CD4-positive, alpha-beta T cell treated with Interleukin-21 for 1 hour (primary cell): Measurements from ENCODE around the gene SRRT.

ENCODE experiments used
- DNase-seq: peaks from one replicate; pipeline ENCODE4 v3.0.0-alpha.2; 2020

SRRT gene

DNA sequence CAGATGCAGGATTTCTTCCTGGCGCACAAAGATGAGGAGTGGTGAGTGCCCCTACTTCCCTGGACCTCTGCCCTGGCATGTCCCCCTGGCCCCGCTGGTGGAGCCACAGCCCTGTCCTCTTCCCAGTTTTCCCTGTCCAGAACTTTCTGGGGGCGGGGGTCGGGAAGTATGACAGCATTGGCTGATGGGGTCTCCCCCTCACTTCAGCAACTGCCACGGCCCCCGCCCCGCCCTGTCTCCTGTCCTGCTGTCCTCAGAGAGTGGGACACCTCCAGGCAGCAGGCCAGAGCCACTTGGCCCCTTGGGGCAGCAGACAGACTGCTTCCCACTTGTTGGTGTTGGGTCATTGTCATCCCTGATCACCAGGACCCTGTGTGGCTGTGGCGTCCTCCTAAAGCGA lies 7.3 kb downstream of the SRRT start:
- DNase-seq: no peak

DNA sequence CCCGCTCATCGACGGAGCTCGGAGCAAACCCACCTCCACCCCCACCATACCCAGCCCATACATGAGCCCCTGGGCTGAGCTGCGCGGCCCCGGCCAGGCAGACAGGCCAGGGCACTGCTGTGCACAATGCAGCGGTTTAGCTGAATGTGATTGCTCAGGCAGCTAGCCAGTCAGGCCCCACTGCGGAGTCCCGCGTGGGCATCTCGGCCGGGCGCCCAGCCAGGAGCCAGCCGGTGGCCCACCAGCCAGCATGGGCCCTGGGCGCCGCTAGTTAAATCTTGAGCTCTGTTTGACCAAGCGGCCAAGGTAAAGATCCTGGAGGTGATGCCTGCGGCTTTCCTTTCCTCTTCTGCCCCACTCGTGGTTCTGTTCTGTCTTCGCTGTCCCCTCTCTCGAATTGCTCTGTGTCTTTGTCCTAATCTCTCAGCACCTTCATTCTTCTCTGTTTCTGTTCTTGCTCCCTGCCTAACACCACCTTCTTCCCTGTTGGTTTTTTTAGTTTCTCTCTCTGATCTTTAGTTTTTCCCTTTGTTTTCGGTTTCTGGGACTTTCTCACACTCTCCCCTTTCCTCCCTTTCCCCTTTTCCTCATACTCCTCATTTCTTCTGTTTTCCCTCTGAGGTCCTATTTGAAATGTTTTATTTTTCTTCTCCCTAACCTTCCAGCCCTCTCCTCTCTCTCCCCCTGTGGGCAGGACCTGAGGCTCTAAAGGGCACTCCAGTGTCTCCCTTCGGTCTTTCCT lies 8.1 kb downstream of the SRRT start:
- no peak for DNase-seq

DNA sequence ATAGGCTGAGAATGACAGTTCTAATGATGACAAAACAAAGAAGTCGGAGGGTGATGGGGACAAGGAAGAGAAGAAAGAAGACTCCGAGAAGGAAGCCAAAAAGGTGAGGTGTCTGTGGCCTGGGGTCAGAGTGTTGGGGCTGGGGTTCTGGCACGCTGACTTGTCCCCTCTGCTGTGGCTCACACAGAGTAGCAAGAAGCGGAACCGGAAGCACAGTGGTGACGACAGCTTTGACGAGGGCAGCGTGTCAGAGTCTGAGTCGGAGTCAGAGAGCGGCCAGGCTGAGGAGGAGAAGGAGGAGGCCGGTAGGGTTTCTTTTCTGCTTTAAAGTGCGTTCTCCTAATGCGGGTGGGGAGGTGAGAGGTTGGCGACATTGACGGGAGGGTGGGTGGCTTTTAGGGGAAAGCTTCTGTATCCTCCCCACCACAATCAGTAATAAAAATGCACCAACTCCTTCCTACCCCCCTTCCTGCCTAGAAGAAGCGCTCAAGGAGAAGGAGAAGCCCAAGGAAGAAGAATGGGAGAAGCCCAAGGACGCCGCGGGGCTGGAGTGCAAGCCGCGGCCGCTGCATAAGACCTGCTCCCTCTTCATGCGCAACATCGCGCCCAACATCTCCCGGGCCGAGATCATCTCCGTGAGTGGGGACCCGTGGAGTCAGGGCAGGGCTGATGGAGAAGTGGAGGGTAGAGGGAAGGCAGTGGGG lies 10.0 kb downstream of the SRRT start:
- DNase-seq: peak; percentile 78

DNA sequence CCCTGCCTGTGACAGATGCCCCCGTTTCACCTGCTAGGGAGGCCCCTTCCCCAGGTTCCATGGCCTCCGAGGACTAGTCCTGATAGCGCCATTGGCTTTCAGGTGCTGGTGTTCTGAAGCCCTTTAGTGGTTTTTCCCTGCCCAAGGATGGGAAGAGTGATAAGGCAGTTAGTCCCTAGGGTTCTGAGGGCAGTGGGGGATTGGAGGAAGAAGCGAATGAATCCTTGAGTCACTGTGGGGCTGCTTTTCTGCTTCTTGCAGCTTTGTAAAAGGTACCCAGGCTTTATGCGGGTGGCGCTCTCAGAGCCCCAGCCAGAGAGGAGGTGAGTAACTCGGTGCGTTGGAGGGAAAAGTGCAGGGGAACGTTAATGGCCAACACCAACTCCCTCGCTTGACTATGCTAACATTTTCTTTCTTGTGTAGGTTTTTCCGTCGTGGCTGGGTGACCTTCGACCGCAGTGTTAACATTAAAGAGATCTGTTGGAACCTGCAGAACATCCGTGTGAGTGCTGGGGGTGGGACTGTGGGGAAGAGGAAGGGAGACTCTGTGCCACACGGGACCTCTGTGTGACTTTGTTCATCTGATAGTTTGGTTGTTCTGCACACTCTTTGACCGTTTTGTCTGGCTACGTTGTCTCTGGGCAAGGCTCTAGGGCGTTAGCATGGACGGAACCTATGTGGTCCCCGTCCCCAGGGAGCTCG lies 10.7 kb downstream of the SRRT start:
- DNase-seq: no peak

DNA sequence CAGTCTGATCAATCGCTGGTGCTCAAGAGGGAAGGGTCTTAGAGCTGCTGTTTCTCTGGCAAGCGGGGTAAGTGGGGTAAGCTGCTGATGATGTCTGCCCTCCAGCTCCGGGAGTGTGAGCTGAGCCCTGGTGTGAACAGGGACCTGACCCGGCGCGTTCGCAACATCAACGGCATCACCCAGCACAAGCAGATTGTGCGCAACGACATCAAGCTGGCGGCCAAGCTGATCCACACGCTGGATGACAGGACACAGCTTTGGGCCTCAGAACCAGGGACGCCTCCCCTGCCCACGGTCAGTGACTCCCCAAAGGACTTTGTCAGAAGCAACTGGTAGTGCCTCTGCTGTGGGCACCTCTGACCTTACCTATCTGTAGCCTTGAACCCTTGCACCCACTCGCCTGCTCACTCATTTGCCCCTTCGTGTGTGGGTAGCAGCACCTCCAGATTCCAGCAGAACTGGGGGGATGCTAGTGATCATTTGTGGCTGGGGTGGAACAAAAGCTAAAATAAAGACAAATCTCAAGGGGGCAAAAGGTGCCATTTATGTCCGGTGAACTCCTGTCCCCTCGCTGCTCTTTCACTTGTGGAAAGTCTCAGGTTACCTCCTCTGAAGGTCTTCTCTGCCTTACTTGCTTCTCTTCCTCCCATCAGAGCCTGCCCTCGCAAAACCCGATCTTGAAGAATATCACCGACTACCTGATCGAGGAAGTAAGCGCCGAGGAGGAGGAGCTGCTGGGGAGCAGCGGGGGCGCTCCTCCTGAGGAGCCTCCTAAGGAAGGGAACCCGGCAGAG lies 11.4 kb downstream of the SRRT start:
- DNase-seq: no peak

DNA sequence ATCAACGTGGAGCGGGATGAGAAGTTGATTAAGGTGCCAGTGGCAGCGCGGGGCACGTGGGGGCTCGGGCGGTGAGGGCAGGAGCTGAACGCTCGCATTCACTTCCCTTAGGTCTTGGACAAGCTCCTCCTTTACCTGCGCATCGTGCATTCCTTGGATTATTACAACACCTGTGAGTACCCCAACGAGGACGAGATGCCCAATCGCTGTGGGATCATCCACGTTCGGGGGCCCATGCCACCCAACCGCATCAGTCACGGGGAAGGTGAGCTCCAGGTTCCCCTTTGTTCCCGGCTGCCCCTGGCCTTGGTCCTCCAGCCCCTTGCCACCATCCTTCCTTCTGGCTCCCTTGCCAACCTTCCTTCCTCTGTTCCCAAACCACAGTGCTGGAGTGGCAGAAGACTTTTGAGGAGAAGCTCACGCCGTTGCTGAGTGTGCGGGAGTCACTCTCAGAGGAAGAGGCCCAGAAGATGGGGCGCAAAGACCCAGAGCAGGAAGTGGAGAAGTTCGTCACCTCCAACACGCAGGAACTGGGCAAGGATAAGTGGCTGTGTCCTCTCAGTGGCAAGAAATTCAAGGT lies 12.1 kb downstream of the SRRT start:
- peak; percentile 39 for DNase-seq

DNA sequence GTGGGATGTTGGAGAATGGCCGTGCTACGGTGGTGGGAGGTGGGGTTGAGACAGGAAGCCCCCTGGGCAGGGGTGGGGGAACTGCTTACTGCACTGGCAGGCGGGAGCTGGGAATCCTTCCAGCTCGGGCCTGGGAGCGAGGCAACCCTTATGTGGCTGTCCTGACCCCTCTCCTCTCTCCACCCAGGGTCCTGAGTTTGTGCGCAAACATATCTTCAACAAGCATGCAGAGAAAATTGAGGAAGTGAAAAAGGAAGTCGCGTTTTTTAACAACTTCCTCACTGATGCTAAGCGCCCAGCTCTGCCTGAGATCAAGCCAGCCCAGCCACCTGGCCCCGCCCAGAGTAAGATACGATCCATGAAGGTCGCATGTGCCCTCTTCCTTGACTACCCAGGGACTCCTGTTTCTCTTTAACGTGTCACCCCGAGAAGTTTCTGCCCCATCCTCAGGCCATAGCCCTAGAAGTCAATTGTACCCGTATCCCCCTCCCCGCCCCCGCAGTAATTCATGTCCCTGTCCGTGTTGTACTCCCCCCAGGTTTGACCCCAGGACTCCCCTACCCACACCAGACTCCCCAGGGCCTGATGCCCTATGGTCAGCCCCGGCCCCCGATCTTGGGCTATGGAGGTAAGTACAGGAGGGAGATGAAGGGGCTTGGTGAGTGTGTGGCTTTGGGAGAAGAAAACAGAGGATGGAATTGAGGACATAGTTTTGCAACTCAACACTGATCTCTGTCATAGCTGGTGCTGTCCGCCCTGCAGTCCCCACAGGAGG lies 12.8 kb downstream of the SRRT start:
- peak; percentile 77 for DNase-seq

DNA sequence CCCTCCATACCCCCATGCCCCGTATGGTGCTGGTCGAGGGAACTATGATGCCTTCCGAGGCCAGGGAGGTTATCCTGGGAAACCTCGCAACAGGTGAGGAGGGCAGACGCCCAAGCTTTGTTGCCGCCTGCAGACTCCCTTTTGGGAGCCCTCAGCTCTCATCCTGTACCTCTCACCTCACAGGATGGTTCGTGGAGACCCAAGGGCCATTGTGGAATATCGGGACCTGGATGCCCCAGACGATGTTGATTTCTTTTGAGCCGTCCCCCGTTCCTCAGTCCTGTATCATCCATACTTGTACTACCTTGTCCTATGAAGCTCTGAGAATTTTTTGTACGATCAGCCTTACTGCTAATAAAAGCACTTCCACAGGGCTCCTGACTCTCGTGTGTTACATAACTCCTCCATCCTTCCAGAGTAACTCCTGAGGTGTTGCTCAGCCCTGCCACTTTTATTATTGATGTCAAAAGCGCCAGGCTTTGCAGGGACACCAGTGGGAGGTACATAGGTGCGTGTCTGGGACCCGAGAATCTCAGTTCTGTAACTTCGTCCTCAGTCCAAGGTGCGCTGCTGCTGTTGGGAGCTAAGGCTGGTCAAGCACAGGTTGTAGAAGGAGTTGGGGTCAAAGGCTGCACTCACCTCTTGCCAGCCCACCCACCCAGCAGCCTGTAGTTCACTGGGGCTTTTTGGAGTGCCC lies 13.5 kb downstream of the SRRT start:
- DNase-seq: no peak

DNA sequence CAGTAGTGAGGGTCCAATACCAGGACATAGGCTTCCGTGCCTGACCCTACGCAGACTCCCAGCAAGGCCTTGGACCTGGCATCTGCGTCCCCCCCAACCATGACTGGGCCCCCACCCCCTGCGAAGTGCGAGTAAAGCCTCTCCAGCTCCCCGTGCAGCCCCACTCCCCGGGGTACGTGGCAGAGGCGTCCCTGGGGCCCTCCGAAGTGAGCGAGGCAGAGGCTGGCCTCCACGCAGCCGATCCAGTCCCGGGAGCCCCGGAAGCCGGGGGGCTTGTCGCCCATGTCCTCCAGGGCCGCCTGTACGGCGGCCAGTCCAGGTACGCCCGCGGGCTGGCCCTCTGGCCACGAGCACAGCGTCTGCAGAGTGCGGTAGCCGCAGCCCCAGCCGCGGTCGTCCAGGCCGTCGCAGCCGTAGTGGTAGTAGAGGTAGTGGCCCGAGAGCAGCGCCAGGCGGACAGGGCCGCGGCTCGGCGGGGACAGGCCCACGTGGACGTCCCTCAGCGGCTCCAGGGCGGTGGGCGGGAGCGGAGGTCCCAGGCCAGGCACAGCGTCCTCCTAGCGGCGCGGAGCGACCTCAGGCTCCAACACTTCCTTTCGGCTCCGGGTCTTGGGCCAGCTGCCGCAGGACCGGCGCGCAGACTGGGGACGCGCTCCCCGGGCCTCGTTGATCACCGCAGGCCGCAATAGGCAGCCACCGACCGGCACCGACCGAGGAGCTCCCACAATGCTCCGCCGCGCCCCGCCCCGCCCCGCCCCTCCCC lies 14.3 kb downstream of the SRRT start, which contains the start of gene UFSP1:
Gene UFSP1, minus strand, starts transcription at position 728 of the 763 bp plus-strand sequence. Its CDS starts 444 bp downstream, at position 284.
- no peak for DNase-seq

DNA sequence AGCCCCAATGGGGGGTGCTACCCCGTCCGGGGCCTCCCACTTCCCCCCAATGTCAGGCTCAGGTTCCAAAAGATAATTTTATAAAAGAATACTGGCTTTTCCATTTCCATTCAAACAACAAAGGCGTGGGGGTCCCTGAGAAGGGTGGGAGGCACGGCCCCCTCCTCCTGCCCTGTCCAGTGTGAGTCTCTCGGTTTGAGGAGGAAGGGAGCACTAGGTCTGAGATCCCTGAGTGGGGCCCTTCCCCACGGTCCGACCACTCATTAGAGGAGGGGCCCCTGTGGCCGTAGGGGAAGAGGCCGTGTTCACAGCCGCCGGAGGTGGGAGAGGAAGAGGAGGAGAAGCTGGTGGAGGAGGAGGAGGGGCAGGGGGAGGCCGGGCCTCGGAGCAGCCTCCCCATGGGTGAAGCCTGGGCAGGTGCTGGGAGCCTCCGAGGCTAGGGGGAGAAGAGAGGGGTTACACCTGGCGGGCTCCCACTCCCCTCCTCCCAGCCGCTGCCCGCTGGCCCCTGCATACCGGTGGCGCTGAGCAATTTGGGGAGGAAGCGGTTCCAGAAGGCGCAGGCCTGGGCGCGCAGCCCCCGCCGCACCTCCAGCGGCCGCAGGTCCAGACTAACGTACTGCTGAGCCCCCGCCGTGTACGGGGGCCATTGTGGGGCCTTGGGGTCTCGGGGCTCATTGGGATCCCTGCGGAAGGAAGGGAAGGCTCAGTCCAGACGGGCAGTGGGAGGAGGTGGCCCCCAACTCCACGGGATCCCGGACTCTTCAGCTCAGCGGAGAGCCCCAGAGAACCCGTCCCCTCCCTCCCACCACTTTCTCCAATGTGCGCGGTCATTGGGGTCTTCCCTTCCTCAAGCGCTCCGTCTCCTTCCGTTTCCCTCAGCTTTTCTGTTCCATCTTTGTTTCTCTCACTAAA lies 16.0 kb downstream of the SRRT start:
- no peak for DNase-seq

DNA sequence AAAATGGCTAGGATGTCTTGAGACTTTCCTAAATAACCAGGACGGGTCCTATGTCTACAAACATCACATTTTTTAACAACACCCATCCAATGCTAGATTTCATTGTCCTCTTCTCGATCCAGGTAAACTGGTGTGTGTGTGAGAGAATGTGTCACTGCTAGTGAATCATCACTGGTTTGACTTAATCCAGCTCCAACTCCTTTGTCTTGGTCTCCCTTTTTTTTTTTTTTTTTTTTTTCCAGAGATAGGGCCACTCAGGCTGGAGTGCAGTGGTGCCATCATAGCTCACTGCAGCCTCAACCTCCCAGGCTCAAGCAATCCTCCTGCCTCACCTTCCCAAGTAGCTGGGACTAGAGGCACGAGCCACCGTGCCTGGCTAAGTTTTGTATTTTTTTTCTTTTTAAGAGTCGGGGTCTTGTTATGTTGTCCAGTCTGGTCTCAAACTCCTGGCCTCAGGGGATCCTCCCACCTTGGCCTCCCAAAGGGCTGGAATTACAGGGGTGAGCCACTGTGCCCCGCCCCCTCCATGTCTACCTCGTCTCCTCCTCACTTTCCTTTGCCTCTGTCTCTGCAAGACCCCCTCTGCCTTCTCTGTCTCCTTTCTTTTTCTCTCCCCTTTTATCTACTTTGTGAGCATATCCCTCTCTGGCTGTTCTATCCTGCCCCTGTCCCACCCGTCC lies 16.8 kb downstream of the SRRT start:
- DNase-seq: no peak

DNA sequence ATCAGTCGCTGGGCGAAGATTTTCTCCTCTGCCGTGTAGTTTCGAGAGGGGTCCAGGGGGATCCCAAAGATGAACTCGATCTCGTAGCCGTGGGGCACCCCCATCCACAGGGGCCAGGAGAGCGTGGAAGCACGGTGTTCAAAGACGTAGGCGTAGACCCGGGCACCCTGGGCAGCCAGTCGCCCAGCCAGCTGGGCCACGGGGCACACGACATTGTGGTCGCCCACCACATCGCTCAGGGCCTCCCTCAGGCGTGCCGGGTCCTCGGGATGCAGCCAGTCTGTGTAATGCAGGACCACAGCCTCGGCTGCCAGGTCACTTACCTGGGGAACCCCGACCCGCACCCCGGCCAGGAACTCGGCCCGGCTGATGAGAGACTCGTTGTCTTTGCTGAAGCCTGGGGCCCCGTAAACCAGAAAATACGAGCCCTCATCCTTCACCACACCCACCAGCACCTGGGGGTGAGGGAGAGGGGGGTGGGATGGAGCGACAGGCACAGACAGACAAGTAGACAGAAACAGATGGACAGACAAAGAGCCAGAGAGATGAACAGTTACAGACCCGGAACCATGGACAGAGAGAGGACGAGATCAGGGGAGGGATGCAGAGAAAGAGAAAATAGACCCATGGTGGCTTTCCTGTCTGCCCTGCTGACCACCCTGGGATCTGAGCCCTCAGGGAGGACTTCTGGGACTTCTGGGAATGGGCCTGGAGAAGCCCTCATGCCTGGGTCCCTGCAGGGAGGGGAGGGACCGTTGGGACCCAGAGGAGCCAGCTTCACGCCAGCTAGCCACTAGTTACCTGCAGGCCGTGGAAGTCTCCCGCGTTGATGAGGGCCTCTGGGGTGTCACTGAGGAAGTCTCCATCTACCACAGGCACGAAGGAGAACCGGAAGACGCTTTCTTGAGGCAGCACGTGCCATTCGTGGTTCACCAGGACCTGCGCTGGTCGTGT lies 17.7 kb downstream of the SRRT start:
- no peak for DNase-seq

DNA sequence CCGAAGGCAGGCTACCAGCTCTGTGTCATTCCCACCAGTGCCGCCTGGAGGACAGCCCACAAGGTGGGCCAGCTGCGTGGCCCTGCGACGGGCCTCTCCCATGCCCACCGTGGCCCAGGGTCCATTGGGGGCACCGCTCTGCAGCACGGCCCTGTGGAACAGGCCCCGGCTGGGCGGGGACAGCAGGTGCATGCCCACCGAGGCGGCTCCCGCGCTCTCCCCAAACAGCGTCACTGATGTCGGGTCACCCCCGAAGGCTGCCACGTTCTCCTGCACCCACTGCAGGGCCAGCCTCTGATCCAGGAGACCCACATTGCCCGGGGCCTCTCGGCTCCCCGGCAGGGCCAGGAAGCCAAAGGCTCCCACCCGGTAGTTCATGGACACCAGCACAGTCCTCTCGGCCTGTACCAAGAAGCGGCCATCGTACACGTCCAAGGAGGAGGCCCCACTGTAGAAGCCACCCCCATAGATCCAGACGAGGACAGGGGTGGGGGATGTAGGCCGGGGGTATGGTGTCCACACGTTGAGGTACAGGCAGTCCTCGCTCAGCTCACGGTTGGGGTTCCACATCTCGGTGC lies 18.5 kb downstream of the SRRT start:
- no peak for DNase-seq

DNA sequence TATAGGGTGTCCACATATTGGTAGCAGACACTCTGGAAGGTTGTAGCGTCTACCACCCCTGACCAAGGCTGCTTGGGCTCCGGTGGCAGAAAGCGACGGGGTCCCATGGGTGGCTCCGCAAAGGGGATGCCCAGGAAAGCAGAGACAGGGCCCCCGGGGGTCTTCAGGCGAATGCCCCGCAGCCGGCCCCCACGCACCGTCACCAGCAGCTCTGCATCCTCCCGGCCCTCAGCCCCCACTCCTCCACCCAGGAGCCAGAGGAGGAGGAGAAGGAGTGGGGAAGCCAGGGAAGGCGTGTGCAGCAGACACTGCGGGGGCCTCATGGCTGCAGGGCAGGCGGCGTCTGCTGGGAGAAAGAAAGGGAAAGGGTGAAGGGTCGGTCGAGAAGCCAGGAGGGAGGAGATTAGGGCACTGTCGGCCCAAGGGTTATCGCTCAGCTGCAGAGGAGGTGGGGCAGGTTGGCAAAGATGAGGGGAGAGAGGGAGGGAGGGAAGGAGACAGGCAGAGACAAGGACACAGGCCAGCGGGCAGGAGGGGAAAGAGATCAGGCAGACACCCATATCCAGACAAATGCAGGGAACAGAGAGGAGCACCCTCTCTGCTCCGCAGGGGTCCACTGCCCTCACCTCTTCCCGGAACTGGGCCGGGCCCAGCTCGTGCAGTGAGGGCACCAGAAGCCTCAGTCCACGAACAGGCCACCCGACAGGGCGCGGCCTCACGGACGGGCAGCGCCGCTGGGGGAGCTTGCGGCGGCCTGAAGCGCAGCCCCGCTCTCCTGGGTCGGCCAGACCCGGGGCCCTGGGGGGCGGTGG lies 19.2 kb downstream of the SRRT start:
- DNase-seq: no peak

DNA sequence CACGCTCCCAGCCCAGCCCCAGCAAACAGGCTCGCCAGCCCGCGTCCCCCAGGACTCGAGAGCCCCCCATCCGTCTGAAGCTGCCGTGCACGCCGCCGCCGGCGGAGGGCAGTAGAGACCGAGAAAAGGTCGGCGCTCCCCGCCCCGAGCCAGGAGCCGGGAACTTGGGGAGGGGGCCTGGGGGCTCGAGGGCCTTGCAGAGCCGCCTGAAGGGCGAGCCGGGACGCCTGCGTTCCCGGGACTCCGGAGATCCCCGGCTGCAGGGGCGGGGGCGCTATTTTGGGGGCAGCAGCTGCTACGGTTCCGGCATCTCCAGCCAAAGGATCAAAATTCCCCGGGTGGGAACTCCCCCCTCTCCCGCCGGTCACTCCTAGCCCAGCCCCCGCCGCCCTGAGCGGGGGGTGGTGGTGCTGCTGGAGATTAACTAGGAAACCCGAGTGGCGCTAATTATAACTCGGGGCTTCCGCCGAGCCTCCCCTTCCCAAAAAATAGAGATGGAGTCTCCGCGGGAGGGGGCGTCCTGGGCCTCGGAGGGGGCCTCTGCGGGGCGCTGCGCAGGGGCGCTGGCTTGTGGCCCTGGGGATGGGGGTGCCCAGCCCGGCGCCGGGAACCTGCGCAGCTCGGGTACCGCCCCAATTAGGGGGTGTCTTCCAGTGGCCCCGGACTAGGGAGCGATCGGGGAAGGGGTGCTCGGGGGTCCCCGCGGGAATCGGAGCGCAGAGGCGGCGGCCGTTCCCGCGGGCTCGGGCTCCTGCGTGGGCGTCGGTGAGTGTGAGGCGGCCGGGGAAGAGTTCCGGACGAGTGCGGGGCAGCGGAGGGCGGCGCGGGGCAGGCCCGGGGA lies 20.2 kb downstream of the SRRT start:
- peak; percentile 57 for DNase-seq

DNA sequence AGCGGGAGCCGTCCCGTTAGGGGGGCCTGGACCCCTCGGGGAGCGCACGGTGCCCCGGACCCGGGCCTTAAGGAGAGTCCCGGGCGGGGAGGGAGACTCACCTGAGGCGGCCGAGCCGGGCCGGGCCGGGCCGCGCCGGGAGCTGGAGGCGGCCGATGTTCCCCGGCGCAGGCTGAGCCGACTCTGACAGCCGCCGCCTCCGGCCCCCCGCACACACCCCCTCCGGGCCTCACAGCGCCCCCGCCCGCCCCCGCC lies 20.7 kb downstream of the SRRT start, which contains the start of gene ACHE:
Gene ACHE, minus strand, starts transcription at position 188 of the 255 bp plus-strand sequence. CDS start 1,656 bp downstream, outside the sequence.
- no peak for DNase-seq
